Measurements from ENCODE around the gene COMMD8. TPM values are rescaled to one million over a fixed set of nuclear protein-coding genes. Genes with fewer than 3 reads are reported as not detected.

Gene COMMD8
- total RNA-seq, 1 experiment from 2014 or later: 27.4 TPM

- BruUV-seq (replicated peaks): no TSS peak
- Histone ChIP-seq H3F3A (ENCODE audit: insufficient read depth, low read depth) (no peaks in the 10 kb centered on the region), H4K20me1 (ENCODE audit: insufficient read depth) (no peaks in the 10 kb centered on the region), H3K9me2 (ENCODE audit: insufficient read depth) (peaks cover 6% of the 10 kb centered on the region; the same call in 1 of the 2 replicates), H3K4me3 (no peak overlapping the region), H3K36me3 (ENCODE audit: low read depth) (no peaks in the 10 kb centered on the region), H3K9me3 (ENCODE audit: insufficient read depth, low read depth) (no peaks in the 10 kb centered on the region), H2AFZ (no peak overlapping the region), H3K79me2 (ENCODE audit: low read depth) (no peaks in the 10 kb centered on the region), H3K27ac (no peak overlapping the region), H3K4me2 (no peak overlapping the region), H3K27me3 (ENCODE audit: insufficient read depth, low read depth) (no peaks in the 10 kb centered on the region), H3K4me1 (replicated peaks; ENCODE audit: insufficient read depth) (no peaks in the 10 kb centered on the region)
- intact Hi-C loops (cut with micrococcal nuclease; ENCODE audit: unreplicated experiment): no loop called here
- DNase-seq: no peak
- TF ChIP-seq EZH2 (IDR thresholded peaks at IDR 0.05; ENCODE audit: low read depth) (no peak), CTCF (conservative IDR thresholded peaks at IDR 0.05) (no peak)
- CTCF ChIA-PET: no interaction called here
- POLR2A ChIA-PET (ENCODE audit: unreplicated experiment): no interaction called here
Observed at GRCh38 chr4:47442980-47443379, 20.5 kb downstream of the COMMD8 start.

- CTCF ChIA-PET: no interaction called here
- no peak for TF ChIP-seq CTCF (conservative IDR thresholded peaks at IDR 0.05)
- no peak for TF ChIP-seq EZH2 (IDR thresholded peaks at IDR 0.05; ENCODE audit: low read depth)
- H3K36me3 ChIP-seq (ENCODE audit: low read depth): no peaks in the 10 kb centered on the region
- no peaks in the 10 kb centered on the region for H4K20me1 ChIP-seq (ENCODE audit: insufficient read depth)
- no peaks in the 10 kb centered on the region for H3K9me2 ChIP-seq (ENCODE audit: insufficient read depth)
- POLR2A ChIA-PET (ENCODE audit: unreplicated experiment): no interaction called here
- no peaks in the 10 kb centered on the region for H3K4me1 ChIP-seq (replicated peaks; ENCODE audit: insufficient read depth)
- no peaks in the 10 kb centered on the region for H3K79me2 ChIP-seq (ENCODE audit: low read depth)
- H3K27ac ChIP-seq: no peak overlapping the region
- intact Hi-C loops (cut with micrococcal nuclease; ENCODE audit: unreplicated experiment): no loop called here
- H3K4me3 ChIP-seq: no peak overlapping the region
- no TSS peak for BruUV-seq (replicated peaks)
- H3K9me3 ChIP-seq (ENCODE audit: insufficient read depth, low read depth): no peaks in the 10 kb centered on the region
- no peak overlapping the region for H3K4me2 ChIP-seq
- no peaks in the 10 kb centered on the region for H3F3A ChIP-seq (ENCODE audit: insufficient read depth, low read depth)
- H2AFZ ChIP-seq: no peak overlapping the region
- H3K27me3 ChIP-seq (ENCODE audit: insufficient read depth, low read depth): no peaks in the 10 kb centered on the region
- no peak for DNase-seq
Observed at GRCh38 chr4:47434931-47435330, 28.6 kb downstream of the COMMD8 start.

GRCh38 chr4:47432749-47433148, 30.8 kb downstream of the COMMD8 start:
- no peaks in the 10 kb centered on the region; the same call in 1 of the 2 replicates for H3K9me2 ChIP-seq (ENCODE audit: insufficient read depth)
- BruUV-seq (replicated peaks): no TSS peak
- no peaks in the 10 kb centered on the region for H3K79me2 ChIP-seq (ENCODE audit: low read depth)
- no peaks in the 10 kb centered on the region for H3K27me3 ChIP-seq (ENCODE audit: insufficient read depth, low read depth)
- no peak for DNase-seq
- H3K27ac ChIP-seq: no peak overlapping the region
- no peak for TF ChIP-seq CTCF (conservative IDR thresholded peaks at IDR 0.05)
- TF ChIP-seq EZH2 (IDR thresholded peaks at IDR 0.05; ENCODE audit: low read depth): no peak
- no peaks in the 10 kb centered on the region for H3F3A ChIP-seq (ENCODE audit: insufficient read depth, low read depth)
- no peak overlapping the region for H3K4me2 ChIP-seq
- H4K20me1 ChIP-seq (ENCODE audit: insufficient read depth): no peaks in the 10 kb centered on the region
- no peak overlapping the region for H2AFZ ChIP-seq
- ChIA-PET POLR2A (ENCODE audit: unreplicated experiment) (no interaction called here), CTCF (no interaction called here)
- no peaks in the 10 kb centered on the region for H3K36me3 ChIP-seq (ENCODE audit: low read depth)
- H3K4me1 ChIP-seq (replicated peaks; ENCODE audit: insufficient read depth): no peaks in the 10 kb centered on the region
- intact Hi-C loops (cut with micrococcal nuclease; ENCODE audit: unreplicated experiment): no loop called here
- no peak overlapping the region for H3K4me3 ChIP-seq
- H3K9me3 ChIP-seq (ENCODE audit: insufficient read depth, low read depth): no peaks in the 10 kb centered on the region; the same call in 1 of the 2 replicates
